ENCODE results near the gene MZT2B.
"Not testable (repeated sequence)": the region's sequence is repeated elsewhere in the genome, so short reads cannot be mapped to it uniquely, and the experiment has no call there.

Gene MZT2B

DNA sequence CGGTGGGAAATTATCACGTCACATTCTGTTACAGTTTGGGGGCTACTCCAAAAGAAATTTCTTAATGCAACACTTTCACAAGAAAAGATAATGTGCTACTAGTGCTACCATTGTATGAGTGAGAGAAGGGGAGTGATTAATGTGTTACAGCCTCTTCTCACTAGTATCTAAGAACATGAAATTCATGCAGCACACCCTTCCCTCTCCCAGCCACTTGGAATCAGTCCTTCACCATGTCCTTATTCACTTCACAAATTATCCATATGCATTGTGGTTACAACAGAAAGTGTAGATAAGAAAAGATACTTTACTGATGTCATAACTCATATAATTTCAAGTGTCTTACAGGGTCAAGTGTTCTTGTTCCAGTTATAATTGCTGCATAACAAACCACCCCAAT lies 37.1 kb downstream of the MZT2B start:
- H3K27me3 ChIP-seq (ENCODE audit: control insufficient read depth, insufficient read depth, low read length, poor library complexity, severe bottlenecking); H3K27ac ChIP-seq (ENCODE audit: insufficient read depth, low read depth, low read length, poor library complexity, severe bottlenecking); H3K4me1 ChIP-seq (ENCODE audit: control insufficient read depth, insufficient read depth, low read length); H3K4me3 ChIP-seq (ENCODE audit: insufficient read depth, low read depth, low read length); H3K9me3 ChIP-seq (ENCODE audit: control insufficient read depth, low read length); H3K36me3 ChIP-seq (ENCODE audit: control insufficient read depth, insufficient read depth, low read length): not testable (repeated sequence)
- no CpG with 5 or more reads among the region's 2 CpGs for WGBS, 2 experiments

DNA sequence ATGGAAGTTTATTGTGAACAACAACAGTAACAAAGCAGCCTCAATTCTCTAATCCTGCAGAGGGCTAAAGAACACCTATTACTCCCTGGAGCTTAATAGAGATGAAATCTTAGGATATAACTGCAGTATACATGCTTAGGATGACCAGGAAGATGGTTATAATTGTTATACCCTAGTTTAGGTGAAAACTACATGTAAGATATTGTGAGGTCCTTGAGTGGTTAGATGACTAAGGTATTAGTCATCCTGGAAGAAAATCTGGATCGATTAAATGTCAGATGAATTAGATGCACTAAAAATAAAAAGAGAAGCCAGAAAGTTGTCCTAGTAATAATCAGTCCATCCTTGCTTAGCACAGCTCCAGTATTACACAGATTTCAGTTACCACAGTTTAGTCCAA lies 38.4 kb downstream of the MZT2B start:
- not testable (repeated sequence) for H3K9me3 ChIP-seq (ENCODE audit: control insufficient read depth, low read length); H3K4me3 ChIP-seq (ENCODE audit: insufficient read depth, low read depth, low read length); H3K4me1 ChIP-seq (ENCODE audit: control insufficient read depth, insufficient read depth, low read length); H3K27ac ChIP-seq (ENCODE audit: insufficient read depth, low read depth, low read length, poor library complexity, severe bottlenecking); H3K36me3 ChIP-seq (ENCODE audit: control insufficient read depth, insufficient read depth, low read length); H3K27me3 ChIP-seq (ENCODE audit: control insufficient read depth, insufficient read depth, low read length, poor library complexity, severe bottlenecking)
- no CpG with 5 or more reads among the region's 1 CpG for WGBS, 2 experiments

DNA sequence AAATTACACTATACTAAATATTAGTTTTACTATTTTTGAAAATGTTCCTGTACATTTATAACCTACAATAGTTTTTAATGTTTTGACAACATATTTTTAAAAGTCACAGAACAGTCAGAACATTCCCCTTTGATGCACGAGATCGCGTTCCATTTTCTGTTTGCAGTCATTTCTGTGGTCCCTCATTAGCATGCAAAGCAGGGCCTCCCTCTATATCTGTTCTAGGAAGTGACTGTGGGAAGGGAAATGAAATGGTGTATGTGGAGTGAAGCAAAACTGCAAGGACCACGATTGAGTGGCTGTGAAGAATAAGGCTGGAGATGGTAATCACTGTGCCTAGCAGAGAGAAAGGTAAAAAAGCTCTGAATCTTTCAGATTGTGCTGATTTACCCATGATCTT lies 40.5 kb downstream of the MZT2B start:
- not testable (repeated sequence) for H3K27me3 ChIP-seq (ENCODE audit: control insufficient read depth, insufficient read depth, low read length, poor library complexity, severe bottlenecking); H3K36me3 ChIP-seq (ENCODE audit: control insufficient read depth, insufficient read depth, low read length); H3K4me3 ChIP-seq (ENCODE audit: insufficient read depth, low read depth, low read length); H3K9me3 ChIP-seq (ENCODE audit: control insufficient read depth, low read length); H3K27ac ChIP-seq (ENCODE audit: insufficient read depth, low read depth, low read length, poor library complexity, severe bottlenecking); H3K4me1 ChIP-seq (ENCODE audit: control insufficient read depth, insufficient read depth, low read length)
- 83% methylated on average over 1 of the region's 4 CpGs; no CpG with 5 or more reads in 1 of the 2 experiments for WGBS, 2 experiments

DNA sequence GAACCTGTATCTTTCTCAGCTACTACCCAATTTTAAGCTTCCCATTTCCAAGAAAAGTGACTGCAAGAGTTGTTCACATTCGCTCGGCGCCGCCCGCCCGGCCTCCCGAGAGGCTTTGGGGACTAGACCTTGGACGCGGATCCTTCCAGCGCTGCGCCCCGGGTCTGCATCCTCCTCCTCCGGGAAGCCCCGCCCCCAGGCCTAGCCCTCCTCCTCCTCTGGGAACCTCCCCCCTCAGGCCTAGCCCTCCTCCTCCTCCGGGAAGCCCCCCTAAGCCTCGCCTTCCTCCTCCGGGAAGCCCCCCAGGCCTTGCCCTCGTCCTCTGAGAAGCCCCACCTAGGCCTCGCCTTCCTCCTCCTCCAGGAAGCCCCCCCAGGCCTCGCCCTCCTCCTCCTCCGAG lies 45.9 kb downstream of the MZT2B start:
- not testable (repeated sequence) for H3K36me3 ChIP-seq (ENCODE audit: control insufficient read depth, insufficient read depth, low read length); H3K27me3 ChIP-seq (ENCODE audit: control insufficient read depth, insufficient read depth, low read length, poor library complexity, severe bottlenecking); H3K9me3 ChIP-seq (ENCODE audit: control insufficient read depth, low read length); H3K4me1 ChIP-seq (ENCODE audit: control insufficient read depth, insufficient read depth, low read length); H3K27ac ChIP-seq (ENCODE audit: insufficient read depth, low read depth, low read length, poor library complexity, severe bottlenecking); H3K4me3 ChIP-seq (ENCODE audit: insufficient read depth, low read depth, low read length)
- 92 to 96% methylated on average over 21 of the region's 21 CpGs for WGBS, 2 experiments

DNA sequence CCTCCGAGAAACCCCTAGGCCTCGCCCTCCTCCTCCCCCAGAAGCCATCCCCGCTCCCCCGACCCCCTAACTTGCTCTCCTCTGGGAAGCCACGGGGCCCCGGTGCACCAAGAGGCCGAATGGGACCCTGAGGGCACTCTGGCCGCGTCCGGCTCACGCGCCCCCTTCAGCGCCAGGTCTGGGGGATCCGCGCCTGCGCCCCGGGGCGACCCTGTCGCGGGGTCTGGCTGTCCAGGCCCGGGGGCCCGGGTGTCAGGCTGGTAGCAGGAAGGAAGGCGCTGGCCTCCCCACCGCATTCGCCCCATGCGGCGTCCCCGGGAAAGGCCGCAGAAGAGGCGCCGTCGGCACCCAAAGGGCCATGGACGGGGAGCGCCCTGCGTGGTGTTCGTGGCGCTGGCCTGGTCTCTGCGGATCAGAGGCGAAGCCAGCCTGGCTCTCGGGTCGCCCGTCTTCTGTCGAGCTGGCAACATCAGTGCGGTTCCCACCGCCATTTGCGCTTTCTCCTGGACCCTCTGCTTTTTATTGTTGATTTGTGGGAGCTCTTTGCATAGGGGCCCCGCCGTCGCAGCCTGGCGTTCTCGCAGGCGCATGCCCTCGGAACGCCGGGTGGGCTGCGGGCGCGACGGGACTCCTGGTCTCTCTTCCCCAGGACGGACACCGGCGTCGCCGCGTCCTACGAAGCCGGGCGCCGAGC lies 46.6 kb downstream of the MZT2B start:
- H3K27me3 ChIP-seq (ENCODE audit: control insufficient read depth, insufficient read depth, low read length, poor library complexity, severe bottlenecking); H3K27ac ChIP-seq (ENCODE audit: insufficient read depth, low read depth, low read length, poor library complexity, severe bottlenecking); H3K4me3 ChIP-seq (ENCODE audit: insufficient read depth, low read depth, low read length); H3K4me1 ChIP-seq (ENCODE audit: control insufficient read depth, insufficient read depth, low read length); H3K9me3 ChIP-seq (ENCODE audit: control insufficient read depth, low read length); H3K36me3 ChIP-seq (ENCODE audit: control insufficient read depth, insufficient read depth, low read length): not testable (repeated sequence)
- 94% methylated on average over 69 of the region's 69 CpGs for WGBS, 2 experiments

DNA sequence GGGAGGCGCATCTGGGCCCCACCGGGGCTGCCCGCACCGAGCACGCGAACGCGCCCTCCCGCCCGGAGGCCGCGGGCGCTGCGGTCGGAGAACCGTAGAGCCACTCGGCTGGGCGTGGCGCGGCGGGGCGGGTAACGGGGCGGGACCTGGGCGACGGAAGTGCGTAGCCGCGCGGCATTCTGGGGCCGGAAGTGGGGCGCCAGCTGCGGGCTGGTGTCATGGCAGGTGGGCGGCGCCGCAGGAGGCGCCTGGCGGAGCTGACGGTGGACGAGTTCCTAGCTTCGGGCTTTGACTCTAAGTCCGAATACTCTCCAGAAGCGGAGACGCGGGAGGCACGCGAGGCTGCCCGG lies 47.1 kb downstream of the MZT2B start:
- 74 to 76% methylated on average over 48 of the region's 48 CpGs for WGBS, 2 experiments
- not testable (repeated sequence) for H3K9me3 ChIP-seq (ENCODE audit: control insufficient read depth, low read length); H3K4me3 ChIP-seq (ENCODE audit: insufficient read depth, low read depth, low read length); H3K27ac ChIP-seq (ENCODE audit: insufficient read depth, low read depth, low read length, poor library complexity, severe bottlenecking); H3K27me3 ChIP-seq (ENCODE audit: control insufficient read depth, insufficient read depth, low read length, poor library complexity, severe bottlenecking); H3K36me3 ChIP-seq (ENCODE audit: control insufficient read depth, insufficient read depth, low read length); H3K4me1 ChIP-seq (ENCODE audit: control insufficient read depth, insufficient read depth, low read length)

DNA sequence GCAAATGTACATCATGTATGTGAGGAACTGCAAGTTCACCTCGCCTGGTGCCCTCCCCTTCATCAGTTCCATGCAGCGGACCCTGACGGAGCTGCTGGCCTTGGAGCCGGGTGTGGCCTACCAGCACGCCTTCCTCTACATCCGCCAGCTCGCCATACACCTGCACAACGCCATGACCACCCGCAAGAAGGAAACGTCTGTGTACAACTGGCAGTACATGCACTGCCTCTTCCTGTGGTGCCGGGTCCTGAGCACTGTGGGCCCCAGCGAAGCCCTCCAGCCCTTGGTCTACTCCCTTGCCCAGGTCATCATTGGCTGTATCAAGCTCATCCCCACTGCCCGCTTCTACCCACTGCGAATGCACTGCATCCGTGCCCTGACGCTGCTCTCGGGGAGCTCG lies 48.3 kb downstream of the MZT2B start:
- not testable (repeated sequence) for H3K36me3 ChIP-seq (ENCODE audit: control insufficient read depth, insufficient read depth, low read length); H3K27me3 ChIP-seq (ENCODE audit: control insufficient read depth, insufficient read depth, low read length, poor library complexity, severe bottlenecking); H3K4me1 ChIP-seq (ENCODE audit: control insufficient read depth, insufficient read depth, low read length); H3K4me3 ChIP-seq (ENCODE audit: insufficient read depth, low read depth, low read length); H3K27ac ChIP-seq (ENCODE audit: insufficient read depth, low read depth, low read length, poor library complexity, severe bottlenecking); H3K9me3 ChIP-seq (ENCODE audit: control insufficient read depth, low read length)
- 94 to 95% methylated on average over 12 to 13 of the region's 18 CpGs for WGBS, 2 experiments

DNA sequence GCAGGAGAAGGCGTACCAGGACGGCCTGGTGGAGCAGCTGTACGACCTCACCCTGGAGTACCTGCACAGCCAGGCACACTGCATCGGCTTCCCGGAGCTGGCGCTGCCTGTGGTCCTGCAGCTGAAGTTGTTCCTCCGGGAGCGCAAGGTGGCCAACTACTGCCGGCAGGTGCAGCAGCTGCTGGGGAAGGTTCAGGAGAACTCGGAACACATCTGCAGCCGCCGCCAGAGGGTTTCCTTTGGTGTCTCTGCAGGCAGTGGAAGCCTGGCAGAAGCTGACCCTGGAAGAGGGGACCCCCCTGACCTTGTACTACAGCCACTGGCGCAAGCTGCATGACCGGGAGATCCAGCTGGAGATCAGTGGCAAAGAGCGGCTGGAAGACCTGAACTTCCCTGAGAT lies 48.8 kb downstream of the MZT2B start:
- not testable (repeated sequence) for H3K27ac ChIP-seq (ENCODE audit: insufficient read depth, low read depth, low read length, poor library complexity, severe bottlenecking); H3K36me3 ChIP-seq (ENCODE audit: control insufficient read depth, insufficient read depth, low read length); H3K27me3 ChIP-seq (ENCODE audit: control insufficient read depth, insufficient read depth, low read length, poor library complexity, severe bottlenecking); H3K9me3 ChIP-seq (ENCODE audit: control insufficient read depth, low read length); H3K4me1 ChIP-seq (ENCODE audit: control insufficient read depth, insufficient read depth, low read length); H3K4me3 ChIP-seq (ENCODE audit: insufficient read depth, low read depth, low read length)
- WGBS, 2 experiments: 94% methylated on average over 15 of the region's 15 CpGs

DNA sequence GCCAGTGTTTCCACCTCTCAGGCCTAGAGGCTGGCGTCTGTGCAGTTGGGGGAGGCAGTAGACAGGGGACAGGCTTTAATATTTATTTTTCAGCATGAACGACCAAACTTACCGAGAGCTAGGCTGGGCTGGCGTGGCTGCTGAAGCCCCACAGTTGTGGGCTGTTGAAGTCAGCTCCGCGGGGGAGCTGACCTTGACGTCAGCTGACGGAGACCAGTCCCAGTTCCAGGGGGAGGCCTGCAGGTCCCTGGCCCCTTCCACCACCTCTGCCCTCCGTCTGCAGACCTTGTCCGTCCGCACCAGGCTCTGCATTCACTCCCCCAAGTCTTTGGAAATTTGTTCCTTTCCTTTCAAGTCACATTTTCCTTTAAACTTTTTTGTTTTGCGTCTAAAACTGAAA lies 49.6 kb downstream of the MZT2B start:
- Histone ChIP-seq H3K9me3 (ENCODE audit: control insufficient read depth, low read length) (no peaks in the 10 kb centered on the region), H3K4me3 (ENCODE audit: insufficient read depth, low read depth, low read length) (no peak overlapping the region), H3K27ac (ENCODE audit: insufficient read depth, low read depth, low read length, poor library complexity, severe bottlenecking) (no peak overlapping the region), H3K36me3 (ENCODE audit: control insufficient read depth, insufficient read depth, low read length) (no peaks in the 10 kb centered on the region), H3K4me1 (ENCODE audit: control insufficient read depth, insufficient read depth, low read length) (no peaks in the 10 kb centered on the region), H3K27me3 (ENCODE audit: control insufficient read depth, insufficient read depth, low read length, poor library complexity, severe bottlenecking) (no peaks in the 10 kb centered on the region)
- WGBS, 2 experiments: 79 to 83% methylated on average over 11 to 12 of the region's 12 CpGs

DNA sequence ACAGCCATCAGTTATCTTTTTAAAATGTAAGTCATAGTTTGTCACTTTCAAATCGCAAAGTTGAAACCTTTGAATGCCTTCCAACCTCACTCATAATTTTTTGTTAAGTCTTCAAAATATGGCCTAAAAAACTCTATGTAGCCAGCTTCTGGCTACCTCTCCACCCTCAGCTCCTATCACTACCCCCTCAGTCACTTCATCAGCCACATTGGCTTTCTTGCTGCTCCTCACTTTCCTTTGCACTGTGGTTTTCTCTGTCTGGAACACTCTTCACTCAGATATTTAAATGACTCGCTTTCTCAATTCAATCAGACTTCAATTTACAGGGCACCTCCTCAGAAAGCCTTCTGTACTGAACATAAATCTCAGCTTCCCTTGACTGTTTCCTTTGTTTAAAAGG lies 51.0 kb downstream of the MZT2B start:
- H3K36me3 ChIP-seq (ENCODE audit: control insufficient read depth, insufficient read depth, low read length); H3K27me3 ChIP-seq (ENCODE audit: control insufficient read depth, insufficient read depth, low read length, poor library complexity, severe bottlenecking): not testable (repeated sequence)
- WGBS, 2 experiments: 96 to 98% methylated on average over 2 of the region's 2 CpGs

DNA sequence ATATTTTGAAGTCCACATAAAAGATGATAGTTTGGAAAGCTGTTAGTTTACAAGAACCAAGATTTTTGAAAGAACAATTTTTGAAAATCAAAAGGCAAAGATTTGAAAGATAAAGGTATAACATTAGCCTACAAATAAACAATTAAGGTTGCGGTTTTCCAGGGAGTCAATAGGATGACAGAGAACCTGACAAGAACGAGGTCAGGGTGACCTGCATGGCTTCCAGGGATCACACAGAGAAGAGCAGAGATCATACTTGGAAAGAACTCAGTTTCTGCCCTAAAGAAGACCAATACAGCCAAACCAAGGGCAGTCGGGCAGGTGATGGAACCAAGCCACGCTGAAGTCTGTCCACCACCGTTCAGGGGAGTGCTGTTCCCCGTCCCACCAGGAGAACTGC lies 57.5 kb downstream of the MZT2B start:
- not testable (repeated sequence) for H3K27me3 ChIP-seq (ENCODE audit: control insufficient read depth, insufficient read depth, low read length, poor library complexity, severe bottlenecking); H3K36me3 ChIP-seq (ENCODE audit: control insufficient read depth, insufficient read depth, low read length); H3K4me1 ChIP-seq (ENCODE audit: control insufficient read depth, insufficient read depth, low read length); H3K9me3 ChIP-seq (ENCODE audit: control insufficient read depth, low read length); H3K4me3 ChIP-seq (ENCODE audit: insufficient read depth, low read depth, low read length); H3K27ac ChIP-seq (ENCODE audit: insufficient read depth, low read depth, low read length, poor library complexity, severe bottlenecking)
- 87 to 88% methylated on average over 6 of the region's 6 CpGs for WGBS, 2 experiments

More for the DNA sequence above, 51.0 kb downstream of the MZT2B start:
- H3K9me3 ChIP-seq (ENCODE audit: control insufficient read depth, low read length); H3K4me1 ChIP-seq (ENCODE audit: control insufficient read depth, insufficient read depth, low read length); H3K4me3 ChIP-seq (ENCODE audit: insufficient read depth, low read depth, low read length); H3K27ac ChIP-seq (ENCODE audit: insufficient read depth, low read depth, low read length, poor library complexity, severe bottlenecking): not testable (repeated sequence)
